Skeletal muscle cell (primary cell): ENCODE measurements around the gene PRKG1.
"Not testable (repeated sequence)": the region's sequence is repeated elsewhere in the genome, so short reads cannot be mapped to it uniquely, and the experiment has no call there.

Experiments
- DNase-seq: peaks from one replicate; pipeline ENCODE4 v3.0.0-alpha.2; 2010; ENCODE audit warnings: low read depth
- H3K4me3 ChIP-seq: 2 replicates; pipeline ENCODE4 v1.5.1; 2011; ENCODE audit warnings: low read depth, mild to moderate bottlenecking, control low read depth, low read length, moderate library complexity

PRKG1 gene

GRCh38 chr10:51159841-51160240 lies 85.6 kb downstream of the PRKG1 start:
- DNase-seq: no peak
- H3K4me3 ChIP-seq: no peak overlapping the region

DNA sequence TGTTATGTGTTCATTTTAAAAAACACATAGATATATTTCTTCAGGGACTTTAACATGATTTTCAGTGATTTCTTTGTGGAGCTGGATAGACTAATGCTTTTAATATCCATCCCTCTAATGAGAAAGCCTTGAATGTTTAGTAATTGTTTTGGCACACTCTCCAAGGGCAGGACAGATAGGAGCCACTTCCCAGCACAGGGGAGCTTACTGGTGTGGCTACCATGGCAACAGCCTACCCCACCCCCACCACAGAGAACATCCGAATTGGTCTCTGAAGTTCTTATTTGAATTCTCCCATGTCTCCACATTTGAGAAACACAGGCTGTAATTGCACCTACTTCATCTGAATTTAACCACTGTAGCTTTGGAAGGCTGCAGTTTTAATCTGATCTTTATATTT lies 87.7 kb downstream of the PRKG1 start:
- DNase-seq: no peak
- H3K4me3 ChIP-seq: no peak overlapping the region

DNA sequence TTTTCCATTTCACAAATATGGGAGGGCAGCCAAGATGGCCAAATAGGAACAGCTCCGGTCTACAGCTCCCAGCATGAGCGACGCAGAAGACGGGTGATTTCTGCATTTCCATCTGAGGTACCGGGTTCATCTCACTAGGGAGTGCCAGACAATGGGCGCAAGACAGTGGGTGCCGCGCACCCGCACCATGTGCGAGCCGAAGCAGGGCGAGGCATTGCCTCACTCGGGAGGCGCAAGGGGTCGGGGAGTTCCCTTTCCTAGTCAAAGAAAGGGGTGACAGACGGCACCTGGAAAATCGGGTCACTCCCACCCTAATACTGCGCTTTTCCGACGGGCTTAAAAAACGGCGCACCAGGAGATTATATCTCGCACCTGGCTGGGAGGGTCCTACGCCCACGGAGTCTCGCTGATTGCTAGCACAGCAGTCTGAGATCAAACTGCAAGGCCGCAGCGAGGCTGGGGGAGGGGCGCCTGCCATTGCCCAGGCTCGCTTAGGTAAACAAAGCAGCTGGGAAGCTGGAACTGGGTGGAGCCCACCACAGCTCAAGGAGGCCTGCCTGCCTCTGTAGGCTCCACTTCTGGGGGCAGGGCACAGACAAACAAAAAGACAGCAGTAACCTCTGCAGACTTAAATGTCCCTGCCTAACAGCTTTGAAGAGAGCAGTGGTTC lies 89.2 kb downstream of the PRKG1 start:
- DNase-seq, H3K4me3 ChIP-seq: not testable (repeated sequence)

DNA sequence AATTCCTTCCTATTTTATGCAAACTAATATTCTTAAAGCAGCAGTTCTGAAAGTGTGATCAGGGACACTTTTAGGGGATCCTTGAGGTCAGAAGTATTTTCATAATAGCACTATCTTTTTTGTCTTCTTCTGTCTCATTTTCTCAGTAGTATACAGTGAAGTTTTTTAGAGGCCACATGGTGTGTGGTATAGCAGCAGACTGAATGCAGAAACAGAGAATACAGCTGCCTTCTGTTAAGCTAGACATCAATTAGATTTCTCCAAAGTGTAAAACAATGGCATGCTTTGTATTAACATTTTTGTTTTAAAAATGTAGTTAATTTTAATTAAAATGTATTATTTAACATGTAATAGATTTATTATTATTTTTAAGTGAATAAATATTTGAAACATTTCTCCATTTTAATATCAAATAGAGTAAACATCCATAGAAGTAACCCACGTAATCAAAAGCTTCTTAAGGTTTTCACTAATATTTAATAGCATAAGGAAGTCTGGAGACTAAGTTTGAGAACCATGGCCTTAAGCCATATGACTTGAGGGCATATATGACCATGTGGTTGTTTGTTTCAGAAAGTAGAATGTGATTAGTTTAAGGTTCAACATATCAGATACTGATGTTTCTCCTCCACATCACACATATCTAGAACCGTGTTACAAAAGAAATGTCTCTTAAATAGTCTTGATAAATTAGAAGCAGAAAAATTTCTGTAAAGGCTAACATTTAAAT lies 94.0 kb downstream of the PRKG1 start:
- no peak for DNase-seq
- no peak overlapping the region for H3K4me3 ChIP-seq

DNA sequence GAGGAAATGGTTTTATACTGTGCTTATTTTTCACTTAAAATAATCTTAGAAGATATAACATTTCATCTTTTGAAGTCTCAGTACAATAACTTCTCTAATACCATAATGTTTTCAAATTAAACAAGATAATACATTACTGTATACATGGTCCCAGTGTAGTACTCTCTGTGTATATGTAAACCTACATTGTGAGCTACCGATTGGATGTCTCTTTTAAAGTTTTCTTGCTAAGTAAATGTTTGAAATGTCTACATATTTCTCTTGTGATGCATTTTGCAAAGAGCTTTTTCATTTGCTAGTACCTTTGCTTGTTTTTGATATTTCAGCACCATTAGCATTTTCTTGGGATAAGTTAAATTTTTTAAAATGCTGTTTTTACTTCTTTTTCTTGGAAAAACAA lies 94.8 kb downstream of the PRKG1 start:
- H3K4me3 ChIP-seq: no peak overlapping the region
- no peak for DNase-seq

DNA sequence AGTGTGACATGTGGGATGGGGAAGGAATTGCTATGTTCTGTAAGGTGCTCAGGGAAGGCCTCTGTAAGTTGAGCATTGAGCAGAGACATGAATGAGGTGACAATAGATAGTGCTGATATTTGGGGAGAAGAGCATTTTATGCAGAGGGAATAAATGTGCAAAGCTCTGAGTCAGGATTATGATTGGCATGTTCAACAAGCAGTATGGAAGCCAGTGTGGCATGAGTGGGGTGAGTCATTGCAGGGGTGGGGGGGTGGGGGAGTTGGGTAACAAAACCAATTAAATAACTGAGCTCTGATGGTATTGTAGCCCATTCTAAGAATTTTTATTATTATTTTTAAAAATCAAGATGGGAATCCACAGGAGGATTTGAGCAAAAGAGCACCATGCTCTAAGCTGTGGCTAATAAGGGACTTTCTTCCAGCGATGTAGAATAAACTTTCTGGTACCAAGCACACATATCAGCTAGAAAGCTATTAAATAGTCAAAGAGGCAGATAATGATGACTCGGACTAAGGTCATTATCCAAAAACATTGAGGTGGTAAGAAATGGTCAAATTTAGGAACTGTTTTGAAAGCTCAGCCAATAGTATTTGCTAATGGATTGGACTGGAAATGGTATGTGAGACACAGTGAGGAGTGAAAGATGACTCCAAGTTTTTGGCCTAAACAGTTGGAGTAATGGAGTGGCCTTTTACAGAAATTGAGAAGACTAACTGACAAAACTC lies 96.4 kb downstream of the PRKG1 start:
- DNase-seq: no peak
- no peak overlapping the region for H3K4me3 ChIP-seq

GRCh38 chr10:51171946-51172345 lies 97.7 kb downstream of the PRKG1 start:
- H3K4me3 ChIP-seq: no peak overlapping the region
- DNase-seq: no peak

- no peak overlapping the region for H3K4me3 ChIP-seq
- DNase-seq: peak; percentile 36
Observed at GRCh38 chr10:51176976-51177695, 102.8 kb downstream of the PRKG1 start.

- H3K4me3 ChIP-seq: no peak overlapping the region
- DNase-seq: no peak
Observed at GRCh38 chr10:51178634-51179033, 104.3 kb downstream of the PRKG1 start.

GRCh38 chr10:51180141-51180540 lies 105.9 kb downstream of the PRKG1 start:
- no peak overlapping the region for H3K4me3 ChIP-seq
- DNase-seq: no peak

- no peak overlapping the region for H3K4me3 ChIP-seq
- DNase-seq: no peak
Observed at GRCh38 chr10:51183783-51184182, 109.5 kb downstream of the PRKG1 start.

- no peak for DNase-seq
- no peak overlapping the region for H3K4me3 ChIP-seq
Observed at GRCh38 chr10:51186361-51186760, 112.1 kb downstream of the PRKG1 start.

GRCh38 chr10:51188008-51188407 lies 113.7 kb downstream of the PRKG1 start:
- no peak for DNase-seq
- H3K4me3 ChIP-seq: no peak overlapping the region

- H3K4me3 ChIP-seq: no peak overlapping the region
- no peak for DNase-seq
Observed at GRCh38 chr10:51188866-51189265, 114.6 kb downstream of the PRKG1 start.

GRCh38 chr10:51196508-51197175 lies 122.4 kb downstream of the PRKG1 start:
- DNase-seq: no peak
- H3K4me3 ChIP-seq: no peak overlapping the region

DNA sequence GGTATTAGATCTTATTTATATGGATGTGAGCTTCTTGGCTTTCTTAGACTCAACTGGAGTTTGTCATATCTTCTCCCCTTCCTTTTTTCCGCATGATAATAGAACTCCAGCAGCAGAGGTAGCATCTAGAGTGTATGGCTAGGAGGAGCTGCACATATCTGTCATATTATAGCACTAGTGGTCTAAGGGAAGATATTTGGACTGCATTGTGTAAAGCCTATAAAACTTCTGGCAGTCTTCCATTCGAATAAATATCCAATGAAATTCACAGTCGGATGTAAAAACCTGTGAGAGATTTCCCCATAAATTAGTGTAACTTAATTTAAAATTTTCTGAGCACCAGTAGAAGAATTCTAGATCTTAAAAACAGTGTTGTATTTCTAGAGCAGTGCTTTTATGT lies 123.9 kb downstream of the PRKG1 start:
- no peak overlapping the region for H3K4me3 ChIP-seq
- no peak for DNase-seq

DNA sequence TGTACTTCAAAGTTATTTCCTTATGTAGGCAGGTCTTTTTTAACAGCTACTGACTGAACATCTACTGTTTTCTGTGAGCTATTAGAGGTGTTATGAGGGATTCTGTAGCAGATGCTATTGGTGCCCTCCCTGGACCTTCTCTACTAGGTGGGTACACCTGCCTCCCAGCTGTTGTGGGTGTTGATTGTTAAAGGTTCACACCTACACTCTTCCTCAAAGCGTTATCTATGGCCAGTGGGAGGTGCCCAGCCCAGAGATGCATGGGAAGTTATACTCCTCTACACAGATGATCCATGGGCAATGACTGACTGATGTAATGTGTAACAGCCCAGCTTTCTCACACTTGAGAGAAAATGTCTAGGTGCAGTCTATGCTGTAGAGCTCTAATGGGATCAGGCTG lies 127.7 kb downstream of the PRKG1 start:
- DNase-seq: no peak
- no peak overlapping the region for H3K4me3 ChIP-seq

DNA sequence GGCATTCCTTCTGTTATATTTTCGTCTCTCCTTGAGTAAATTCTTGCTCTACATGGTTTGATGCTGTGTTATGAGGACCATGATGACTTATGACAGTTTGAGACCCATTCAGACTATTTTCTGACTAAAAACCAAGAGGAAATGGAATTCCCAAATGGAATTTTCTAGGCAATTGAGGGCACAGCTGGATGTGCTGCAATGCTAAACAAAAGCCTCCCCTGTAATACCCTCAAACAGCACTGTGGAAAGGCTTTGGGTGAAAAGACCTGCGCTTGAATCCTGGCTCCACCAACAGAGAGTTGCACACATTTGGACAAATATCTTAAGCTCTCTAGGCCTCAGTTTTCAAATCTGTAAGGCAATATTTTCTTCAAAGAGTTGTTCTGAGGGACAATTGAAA lies 129.1 kb downstream of the PRKG1 start:
- no peak for DNase-seq
- H3K4me3 ChIP-seq: no peak overlapping the region

- DNase-seq: no peak
- H3K4me3 ChIP-seq: no peak overlapping the region
Observed at GRCh38 chr10:51204066-51204465, 129.8 kb downstream of the PRKG1 start.

DNA sequence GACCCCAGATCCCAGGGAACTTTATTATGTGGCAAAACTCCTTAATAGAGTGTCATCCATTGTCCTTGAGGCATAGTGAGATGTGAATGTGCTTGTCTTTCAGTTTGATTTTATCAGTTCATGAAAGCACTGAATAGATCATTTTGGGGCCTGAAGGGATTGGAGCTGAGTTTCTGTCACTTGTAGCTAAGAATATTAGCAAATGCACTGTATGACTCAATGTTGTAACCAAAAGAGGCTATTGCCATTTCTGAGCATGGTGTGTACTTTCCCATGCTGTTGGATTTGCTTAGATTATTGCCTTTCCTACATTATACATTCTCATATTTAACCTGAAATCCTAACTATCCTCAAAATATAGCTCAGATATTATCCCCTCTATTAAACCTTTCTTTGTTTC lies 130.4 kb downstream of the PRKG1 start:
- no peak overlapping the region for H3K4me3 ChIP-seq
- no peak for DNase-seq
